Measurements from ENCODE around the gene DLEU7.

Gene DLEU7

DNA sequence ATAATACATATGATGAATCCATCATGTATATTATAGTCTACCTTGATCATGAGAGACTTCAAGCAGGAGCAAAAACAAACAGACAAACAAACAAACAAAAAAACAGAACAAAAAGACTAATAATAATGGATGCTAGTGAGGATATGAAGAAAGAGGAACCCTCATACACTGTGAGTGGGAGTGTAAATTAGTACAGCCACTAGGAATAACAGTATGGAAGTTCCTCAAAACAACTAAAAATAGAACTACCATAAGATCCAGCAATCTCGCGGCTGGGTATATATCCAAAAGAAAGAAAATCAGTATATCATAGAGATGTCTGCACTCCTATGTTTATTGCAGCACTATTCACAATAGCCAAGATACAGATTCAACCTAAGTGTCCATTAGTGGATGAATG is 7.0 kb upstream of the DLEU7 start:
- TF ChIP-seq, protein P1, sequence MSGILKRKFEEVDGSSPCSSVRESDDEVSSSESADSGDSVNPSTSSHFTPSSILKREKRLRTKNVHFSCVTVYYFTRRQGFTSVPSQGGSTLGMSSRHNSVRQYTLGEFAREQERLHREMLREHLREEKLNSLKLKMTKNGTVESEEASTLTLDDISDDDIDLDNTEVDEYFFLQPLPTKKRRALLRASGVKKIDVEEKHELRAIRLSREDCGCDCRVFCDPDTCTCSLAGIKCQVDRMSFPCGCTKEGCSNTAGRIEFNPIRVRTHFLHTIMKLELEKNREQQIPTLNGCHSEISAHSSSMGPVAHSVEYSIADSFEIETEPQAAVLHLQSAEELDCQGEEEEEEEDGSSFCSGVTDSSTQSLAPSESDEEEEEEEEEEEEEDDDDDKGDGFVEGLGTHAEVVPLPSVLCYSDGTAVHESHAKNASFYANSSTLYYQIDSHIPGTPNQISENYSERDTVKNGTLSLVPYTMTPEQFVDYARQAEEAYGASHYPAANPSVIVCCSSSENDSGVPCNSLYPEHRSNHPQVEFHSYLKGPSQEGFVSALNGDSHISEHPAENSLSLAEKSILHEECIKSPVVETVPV (CRISPR knock-in tag; IDR thresholded peaks at IDR 0.05): no peak
- TF ChIP-seq ESRRG (CRISPR knock-in tag; IDR thresholded peaks at IDR 0.05): no peak
- TF ChIP-seq ARNTL (CRISPR knock-in tag; IDR thresholded peaks at IDR 0.05; ENCODE audit: borderline replicate concordance, low read depth): no peak
- TF ChIP-seq OSR1 (CRISPR knock-in tag; IDR thresholded peaks at IDR 0.05): no peak
- ATAC-seq: no peak

DNA sequence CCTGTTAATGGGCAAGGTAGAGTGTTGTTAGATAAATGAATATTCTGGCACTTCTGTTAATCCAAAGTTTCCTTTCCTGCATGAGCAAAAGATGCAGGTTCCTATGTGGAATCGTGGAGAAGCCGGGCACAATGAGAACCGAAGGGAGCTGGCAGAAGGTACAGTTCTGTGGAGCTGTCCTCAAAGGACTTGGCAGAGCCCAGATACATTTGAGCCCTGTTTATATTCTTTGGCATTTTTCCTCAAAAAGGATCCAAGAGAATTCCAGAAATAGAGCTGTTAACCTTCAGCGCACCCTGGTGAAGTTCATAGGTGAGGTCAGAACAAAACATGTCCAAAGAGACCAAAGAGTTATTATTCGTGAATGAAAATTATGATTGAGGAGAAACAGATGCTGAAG is 4.0 kb upstream of the DLEU7 start:
- TF ChIP-seq GLIS3 (CRISPR knock-in tag; IDR thresholded peaks at IDR 0.05) (no peak), ZNF8 (CRISPR knock-in tag; IDR thresholded peaks at IDR 0.05) (no peak), ARNTL (CRISPR knock-in tag; IDR thresholded peaks at IDR 0.05; ENCODE audit: borderline replicate concordance, low read depth) (no peak), SNAI2 (CRISPR knock-in tag; IDR thresholded peaks at IDR 0.05) (no peak), TCF4 (CRISPR knock-in tag; IDR thresholded peaks at IDR 0.05; ENCODE audit: borderline replicate concordance) (no peak)
- TF ChIP-seq, protein P1 (CRISPR knock-in tag; IDR thresholded peaks at IDR 0.05): no peak
- TF ChIP-seq, protein P2, sequence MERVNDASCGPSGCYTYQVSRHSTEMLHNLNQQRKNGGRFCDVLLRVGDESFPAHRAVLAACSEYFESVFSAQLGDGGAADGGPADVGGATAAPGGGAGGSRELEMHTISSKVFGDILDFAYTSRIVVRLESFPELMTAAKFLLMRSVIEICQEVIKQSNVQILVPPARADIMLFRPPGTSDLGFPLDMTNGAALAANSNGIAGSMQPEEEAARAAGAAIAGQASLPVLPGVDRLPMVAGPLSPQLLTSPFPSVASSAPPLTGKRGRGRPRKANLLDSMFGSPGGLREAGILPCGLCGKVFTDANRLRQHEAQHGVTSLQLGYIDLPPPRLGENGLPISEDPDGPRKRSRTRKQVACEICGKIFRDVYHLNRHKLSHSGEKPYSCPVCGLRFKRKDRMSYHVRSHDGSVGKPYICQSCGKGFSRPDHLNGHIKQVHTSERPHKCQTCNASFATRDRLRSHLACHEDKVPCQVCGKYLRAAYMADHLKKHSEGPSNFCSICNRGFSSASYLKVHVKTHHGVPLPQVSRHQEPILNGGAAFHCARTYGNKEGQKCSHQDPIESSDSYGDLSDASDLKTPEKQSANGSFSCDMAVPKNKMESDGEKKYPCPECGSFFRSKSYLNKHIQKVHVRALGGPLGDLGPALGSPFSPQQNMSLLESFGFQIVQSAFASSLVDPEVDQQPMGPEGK (CRISPR knock-in tag; IDR thresholded peaks at IDR 0.05; ENCODE audit: borderline replicate concordance): no peak
- ATAC-seq: no peak

DNA sequence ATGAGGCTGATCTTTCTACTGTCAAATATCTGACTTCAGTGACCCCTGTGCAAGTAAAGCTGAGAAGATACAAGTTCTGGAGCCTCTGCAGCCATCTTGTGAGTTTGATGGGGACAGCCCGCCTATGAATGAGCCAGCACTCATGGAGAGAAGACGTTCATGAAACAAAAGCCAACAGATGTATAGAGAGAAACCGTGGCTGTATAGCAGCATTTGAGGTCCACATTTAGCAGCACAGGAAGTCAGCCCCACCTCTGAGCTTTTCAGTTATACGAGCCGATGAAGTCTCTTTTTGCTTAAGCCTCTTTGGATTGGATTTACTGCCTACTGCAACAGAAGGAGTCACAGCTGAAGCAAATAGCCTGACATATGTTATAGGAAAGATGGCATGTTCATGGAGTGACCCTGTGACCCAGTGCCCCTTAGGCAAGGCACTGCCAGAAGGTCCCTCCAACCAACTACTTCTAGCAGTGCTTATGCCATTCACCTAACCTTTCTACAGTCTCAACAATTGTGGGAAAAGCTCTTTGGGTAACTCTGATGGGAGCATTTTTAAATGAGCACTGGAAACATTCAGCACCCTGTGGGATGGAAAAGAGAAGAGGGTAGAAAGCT is 3.5 kb upstream of the DLEU7 start:
- no peak for ATAC-seq
- TF ChIP-seq, protein P3, sequence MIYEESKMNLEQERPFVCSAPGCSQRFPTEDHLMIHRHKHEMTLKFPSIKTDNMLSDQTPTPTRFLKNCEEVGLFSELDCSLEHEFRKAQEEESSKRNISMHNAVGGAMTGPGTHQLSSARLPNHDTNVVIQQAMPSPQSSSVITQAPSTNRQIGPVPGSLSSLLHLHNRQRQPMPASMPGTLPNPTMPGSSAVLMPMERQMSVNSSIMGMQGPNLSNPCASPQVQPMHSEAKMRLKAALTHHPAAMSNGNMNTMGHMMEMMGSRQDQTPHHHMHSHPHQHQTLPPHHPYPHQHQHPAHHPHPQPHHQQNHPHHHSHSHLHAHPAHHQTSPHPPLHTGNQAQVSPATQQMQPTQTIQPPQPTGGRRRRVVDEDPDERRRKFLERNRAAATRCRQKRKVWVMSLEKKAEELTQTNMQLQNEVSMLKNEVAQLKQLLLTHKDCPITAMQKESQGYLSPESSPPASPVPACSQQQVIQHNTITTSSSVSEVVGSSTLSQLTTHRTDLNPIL (CRISPR knock-in tag; IDR thresholded peaks at IDR 0.05; ENCODE audit: low read depth): no peak
- TF ChIP-seq ZNF8 (CRISPR knock-in tag; IDR thresholded peaks at IDR 0.05) (no peak), OSR1 (CRISPR knock-in tag; IDR thresholded peaks at IDR 0.05) (no peak), PPARA (CRISPR knock-in tag; IDR thresholded peaks at IDR 0.05; ENCODE audit: borderline replicate concordance) (no peak), CSDC2 (CRISPR knock-in tag; IDR thresholded peaks at IDR 0.05) (no peak), SNAI2 (CRISPR knock-in tag; IDR thresholded peaks at IDR 0.05) (no peak), ISL1 (CRISPR knock-in tag; IDR thresholded peaks at IDR 0.05) (no peak), RARB (CRISPR knock-in tag; IDR thresholded peaks at IDR 0.05) (no peak), TOX (CRISPR knock-in tag; IDR thresholded peaks at IDR 0.05; ENCODE audit: borderline replicate concordance) (no peak), BACH2 (CRISPR knock-in tag; IDR thresholded peaks at IDR 0.05; ENCODE audit: borderline replicate concordance) (no peak), ZFP30 (CRISPR knock-in tag; IDR thresholded peaks at IDR 0.05) (no peak)
- TF ChIP-seq, protein P4, sequence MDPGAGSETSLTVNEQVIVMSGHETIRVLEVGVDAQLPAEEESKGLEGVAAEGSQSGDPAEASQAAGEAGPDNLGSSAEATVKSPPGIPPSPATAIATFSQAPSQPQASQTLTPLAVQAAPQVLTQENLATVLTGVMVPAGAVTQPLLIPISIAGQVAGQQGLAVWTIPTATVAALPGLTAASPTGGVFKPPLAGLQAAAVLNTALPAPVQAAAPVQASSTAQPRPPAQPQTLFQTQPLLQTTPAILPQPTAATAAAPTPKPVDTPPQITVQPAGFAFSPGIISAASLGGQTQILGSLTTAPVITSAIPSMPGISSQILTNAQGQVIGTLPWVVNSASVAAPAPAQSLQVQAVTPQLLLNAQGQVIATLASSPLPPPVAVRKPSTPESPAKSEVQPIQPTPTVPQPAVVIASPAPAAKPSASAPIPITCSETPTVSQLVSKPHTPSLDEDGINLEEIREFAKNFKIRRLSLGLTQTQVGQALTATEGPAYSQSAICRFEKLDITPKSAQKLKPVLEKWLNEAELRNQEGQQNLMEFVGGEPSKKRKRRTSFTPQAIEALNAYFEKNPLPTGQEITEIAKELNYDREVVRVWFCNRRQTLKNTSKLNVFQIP (CRISPR knock-in tag; IDR thresholded peaks at IDR 0.05; ENCODE audit: borderline replicate concordance, low read depth): no peak
- TF ChIP-seq, protein P2 (CRISPR knock-in tag; IDR thresholded peaks at IDR 0.05; ENCODE audit: borderline replicate concordance): no peak

Measured in SK-N-SH treated with all-trans-retinoic acid at 6 μM for 48 hours (cell line).